ENCODE results near the gene SYP.

- TF ChIP-seq, protein P1, sequence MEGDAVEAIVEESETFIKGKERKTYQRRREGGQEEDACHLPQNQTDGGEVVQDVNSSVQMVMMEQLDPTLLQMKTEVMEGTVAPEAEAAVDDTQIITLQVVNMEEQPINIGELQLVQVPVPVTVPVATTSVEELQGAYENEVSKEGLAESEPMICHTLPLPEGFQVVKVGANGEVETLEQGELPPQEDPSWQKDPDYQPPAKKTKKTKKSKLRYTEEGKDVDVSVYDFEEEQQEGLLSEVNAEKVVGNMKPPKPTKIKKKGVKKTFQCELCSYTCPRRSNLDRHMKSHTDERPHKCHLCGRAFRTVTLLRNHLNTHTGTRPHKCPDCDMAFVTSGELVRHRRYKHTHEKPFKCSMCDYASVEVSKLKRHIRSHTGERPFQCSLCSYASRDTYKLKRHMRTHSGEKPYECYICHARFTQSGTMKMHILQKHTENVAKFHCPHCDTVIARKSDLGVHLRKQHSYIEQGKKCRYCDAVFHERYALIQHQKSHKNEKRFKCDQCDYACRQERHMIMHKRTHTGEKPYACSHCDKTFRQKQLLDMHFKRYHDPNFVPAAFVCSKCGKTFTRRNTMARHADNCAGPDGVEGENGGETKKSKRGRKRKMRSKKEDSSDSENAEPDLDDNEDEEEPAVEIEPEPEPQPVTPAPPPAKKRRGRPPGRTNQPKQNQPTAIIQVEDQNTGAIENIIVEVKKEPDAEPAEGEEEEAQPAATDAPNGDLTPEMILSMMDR (IDR thresholded peaks at IDR 0.05): no peak
- no peak for TF ChIP-seq POLR2A (IDR thresholded peaks at IDR 0.05)
- no peak for TF ChIP-seq POLR2AphosphoS5 (IDR thresholded peaks at IDR 0.05)
These were observed 13.0 kb downstream of the SYP start for GRCh38 chrX:49187028-49187394.

Data from suprapubic skin (tissue), 4 donors.